HG02938 (cell line): ENCODE measurements around the gene YARS1.

Experiments used
- ATAC-seq: cut with Tn5 transposase; IDR thresholded peaks from one replicate; pipeline ENCODE4 v1.9.1; 2021; ENCODE audit warnings: mild to moderate bottlenecking, moderate library complexity; ENCODE audit not compliant: unreplicated experiment

The YARS1 gene

GRCh38 chr1:32782086-32782485 is 35.1 kb downstream of the YARS1 start:
- no peak for ATAC-seq

DNA sequence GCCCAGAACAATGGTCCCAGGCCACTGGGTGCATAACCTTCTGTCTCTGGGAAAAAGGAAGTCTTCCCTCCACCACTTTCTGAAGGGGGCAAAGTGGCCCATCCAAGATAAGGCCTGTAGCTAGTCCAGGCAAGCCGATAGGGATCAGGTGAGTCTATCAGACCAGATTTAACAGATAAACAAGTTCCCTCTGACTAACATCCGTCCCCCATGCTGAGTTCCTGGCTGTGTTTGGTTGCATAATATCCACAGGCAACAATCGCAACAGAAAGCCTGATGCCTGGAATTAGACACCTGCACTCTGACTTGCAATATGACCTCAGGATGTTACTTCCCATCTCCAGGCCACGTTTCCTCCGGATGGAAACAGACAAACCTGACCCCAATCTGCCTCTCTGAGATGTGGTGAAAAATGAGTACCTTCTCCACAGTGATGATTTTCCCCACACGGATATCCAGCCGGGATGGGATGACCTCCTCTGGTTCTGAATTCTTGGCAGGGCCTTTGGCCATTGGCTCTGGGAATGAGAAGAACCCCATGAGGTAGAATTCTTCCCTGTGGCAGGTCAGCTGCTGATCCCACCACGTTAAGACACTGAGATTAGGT is 36.4 kb downstream of the YARS1 start:
- no peak for ATAC-seq

DNA sequence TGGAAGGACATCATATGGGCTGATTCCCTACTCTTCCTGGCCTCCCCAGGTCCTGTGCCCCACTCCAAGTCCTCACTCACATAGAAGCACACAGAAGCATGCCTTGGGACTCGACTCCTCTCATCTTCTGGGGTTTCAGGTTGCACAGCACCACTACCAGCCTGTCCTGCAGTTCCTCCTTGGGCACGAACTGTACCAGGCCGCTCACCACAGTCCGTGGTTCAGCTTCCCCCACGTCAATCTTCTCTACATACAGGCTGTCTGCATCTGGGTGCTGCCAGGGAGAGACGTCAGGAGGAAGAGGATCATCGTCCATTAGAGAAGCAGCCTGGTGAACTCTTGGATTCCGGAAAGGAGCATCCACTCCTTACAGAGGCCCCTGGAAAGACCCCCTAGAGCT is 37.2 kb downstream of the YARS1 start:
- ATAC-seq = no peak

DNA sequence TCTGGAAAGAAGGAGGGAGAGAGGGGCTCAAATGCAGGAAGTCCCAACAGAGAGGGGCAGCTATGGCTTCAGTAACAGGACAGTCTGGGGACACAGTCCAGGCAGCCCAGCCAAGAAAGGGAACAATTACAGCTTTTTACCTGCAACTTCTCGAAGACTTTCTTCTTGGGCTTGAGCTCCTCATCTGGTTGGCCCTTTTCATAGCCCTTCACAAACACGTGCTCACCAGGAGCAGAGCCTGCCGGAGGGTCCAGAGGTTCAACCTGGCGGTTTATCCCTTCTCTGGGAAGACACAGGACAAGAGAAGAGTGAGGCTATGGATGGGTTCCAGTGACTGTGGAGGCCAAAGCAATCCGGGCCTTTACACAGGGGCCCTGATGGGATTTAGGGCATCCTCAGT is 37.9 kb downstream of the YARS1 start:
- no peak for ATAC-seq

DNA sequence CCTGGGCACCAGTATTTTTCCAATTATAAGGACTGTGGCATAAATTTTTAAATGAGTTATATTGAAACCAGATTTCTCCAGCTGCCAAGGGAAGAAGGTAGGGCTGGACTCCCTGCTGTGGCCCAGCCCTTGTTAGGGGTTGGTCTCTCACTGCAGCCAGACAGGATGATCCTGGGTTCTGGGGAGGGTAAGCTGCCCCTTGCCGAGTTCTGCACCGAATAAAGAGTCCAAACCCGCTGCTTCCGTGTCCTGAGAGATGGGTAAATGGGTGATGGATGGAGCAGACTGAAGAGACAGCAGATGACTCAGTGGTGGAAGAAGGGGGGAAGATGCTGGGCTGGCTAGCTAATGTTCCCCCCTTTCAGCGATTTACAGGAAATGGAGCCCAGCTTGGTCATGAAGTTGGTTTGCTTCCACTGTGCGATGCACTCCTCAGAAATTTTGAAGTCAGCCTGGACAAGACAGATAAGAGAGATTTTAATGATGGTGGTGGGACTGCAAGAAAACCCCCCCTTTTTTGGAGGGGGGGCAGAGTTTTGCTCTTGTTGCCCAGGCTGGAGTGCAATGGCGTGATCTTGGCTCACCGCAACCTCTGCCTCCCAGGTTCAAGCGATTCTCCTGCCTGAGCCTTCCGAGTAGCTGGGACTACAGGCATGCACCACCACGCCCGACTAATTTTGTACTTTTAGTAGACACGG is 41.4 kb downstream of the YARS1 start:
- ATAC-seq = no peak

DNA sequence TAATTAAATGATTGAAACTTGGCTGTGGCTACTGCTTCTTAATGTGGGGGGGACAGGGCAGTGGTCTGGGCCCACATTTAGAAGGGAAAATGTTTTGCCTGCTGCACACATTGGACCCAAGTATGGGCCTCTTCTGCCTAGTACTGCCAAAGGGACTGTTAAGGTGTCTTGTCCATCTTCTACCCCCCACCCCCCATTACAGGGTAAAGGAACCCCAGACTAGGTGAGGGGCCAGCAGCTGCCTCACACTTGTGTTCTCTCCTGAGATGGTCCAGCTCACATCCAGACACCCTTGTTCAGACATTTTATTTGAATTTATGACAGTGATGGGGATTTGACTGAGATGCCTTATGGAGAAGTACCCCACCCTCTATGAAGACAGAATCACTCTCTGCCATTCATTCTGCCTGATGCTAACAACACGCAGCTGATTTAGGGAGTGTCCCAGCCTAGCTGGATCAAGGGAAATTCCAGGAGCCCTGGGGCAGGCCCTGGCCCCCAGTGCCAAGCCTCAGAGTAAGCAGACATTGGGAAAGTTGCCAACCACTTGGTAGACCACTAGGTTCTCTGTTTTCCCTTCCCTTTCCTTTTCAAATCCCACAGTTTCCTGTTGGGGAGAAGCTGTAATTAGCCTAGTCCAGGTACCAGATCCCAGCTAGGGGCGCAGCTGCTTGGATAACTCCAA is 42.1 kb downstream of the YARS1 start:
- no peak for ATAC-seq

DNA sequence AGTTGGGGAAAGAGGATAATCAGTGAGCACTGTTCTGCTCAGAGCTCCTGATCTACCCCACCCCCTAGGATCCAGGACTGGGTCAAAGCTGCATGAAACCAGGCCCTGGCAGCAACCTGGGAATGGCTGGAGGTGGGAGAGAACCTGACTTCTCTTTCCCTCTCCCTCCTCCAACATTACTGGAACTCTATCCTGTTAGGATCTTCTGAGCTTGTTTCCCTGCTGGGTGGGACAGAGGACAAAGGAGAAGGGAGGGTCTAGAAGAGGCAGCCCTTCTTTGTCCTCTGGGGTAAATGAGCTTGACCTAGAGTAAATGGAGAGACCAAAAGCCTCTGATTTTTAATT is 42.7 kb downstream of the YARS1 start:
- no peak for ATAC-seq

DNA sequence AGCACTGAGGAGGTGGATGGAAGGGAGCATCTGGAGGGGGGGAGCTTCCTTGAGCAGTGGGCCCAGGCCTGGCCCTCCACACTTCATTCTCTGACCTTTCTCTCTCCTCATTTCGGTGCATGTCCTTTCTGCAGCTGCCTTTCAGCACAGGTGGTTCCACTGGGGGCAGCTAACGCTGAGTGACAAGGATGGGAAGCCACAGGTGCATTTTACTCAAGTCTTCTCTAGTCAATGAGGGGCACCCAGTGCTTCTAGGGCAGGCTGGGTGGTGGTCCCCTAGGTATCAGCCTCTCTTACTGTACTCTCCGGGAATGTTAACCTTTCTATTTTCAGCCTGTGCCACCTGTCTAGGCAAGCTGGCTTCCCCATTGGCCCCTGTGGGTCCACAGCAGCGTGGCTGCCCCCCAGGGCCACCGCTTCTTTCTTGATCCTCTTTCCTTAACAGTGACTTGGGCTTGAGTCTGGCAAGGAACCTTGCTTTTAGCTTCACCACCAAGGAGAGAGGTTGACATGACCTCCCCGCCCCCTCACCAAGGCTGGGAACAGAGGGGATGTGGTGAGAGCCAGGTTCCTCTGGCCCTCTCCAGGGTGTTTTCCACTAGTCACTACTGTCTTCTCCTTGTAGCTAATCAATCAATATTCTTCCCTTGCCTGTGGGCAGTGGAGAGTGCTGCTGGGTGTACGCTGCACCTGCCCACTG is 43.2 kb downstream of the YARS1 start:
- ATAC-seq = no peak

DNA sequence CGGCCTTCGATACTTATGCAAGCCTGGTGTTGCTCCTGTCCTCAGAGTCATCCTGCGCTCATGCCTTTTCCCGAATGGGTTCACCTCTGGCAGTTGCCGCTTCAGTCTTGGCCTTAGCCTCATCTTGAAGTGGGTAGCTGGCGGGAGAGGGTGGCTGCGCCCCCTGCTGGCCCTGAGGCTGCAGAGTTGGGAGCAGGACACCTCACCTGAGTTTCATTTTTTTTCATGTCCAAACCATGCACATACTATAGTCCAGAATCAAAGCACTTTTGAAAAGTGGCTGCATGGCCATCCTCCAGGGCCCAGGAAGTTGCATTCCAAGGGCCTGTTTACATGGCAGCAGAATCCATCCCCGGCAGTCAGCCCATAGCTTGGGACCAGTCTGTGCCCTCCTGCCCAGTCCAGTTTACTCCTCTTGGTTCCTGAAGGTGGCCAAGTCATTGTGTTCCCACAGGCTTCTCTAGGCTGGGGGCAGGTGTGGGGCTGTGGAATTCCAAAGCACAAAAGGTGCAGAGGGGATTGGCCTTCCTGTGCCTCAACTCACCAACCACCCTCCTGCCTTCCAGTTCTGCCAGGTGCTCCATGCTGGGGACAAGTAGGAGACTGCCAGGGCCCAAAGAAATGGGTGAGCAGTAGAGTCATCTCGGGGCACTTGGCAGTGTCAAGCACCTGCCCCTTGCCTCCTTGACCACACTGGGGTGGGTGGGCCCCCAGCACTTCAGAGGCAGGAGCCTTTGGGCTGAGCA is 44.0 kb downstream of the YARS1 start:
- ATAC-seq = no peak

DNA sequence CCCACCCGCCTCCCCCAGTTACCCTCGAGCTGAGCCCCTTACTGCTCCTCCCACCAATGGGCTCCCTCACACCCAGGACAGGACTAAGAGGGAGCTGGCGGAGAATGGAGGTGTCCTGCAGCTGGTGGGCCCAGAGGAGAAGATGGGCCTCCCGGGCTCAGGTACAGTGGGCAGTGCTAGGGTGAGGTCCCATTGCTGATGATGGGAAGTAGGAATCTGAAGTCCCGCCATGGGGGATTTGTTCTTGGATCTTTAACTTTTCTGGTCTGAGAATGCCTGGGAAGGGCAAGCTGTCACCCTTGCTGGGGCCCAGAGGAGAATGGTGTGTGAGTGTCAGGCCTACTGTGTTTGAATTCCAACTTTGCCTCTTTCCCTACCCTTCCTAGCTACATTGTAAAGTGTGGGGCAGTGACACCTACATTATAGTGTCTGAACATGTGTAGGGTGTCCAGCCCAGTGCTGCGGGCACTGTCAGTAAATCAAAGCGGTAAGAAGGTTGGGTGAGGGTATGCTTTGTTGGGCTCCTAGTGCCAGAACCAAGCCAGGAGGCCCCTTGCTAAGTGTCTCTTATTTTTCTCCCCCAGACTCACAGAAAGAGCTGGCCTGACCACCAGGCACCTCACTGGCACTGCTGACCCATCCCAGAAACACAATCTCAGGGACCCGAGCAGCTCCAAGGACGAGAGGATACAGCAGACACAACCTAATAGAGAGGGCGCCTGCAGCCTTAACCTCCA is 44.7 kb downstream of the YARS1 start:
- ATAC-seq = no peak

DNA sequence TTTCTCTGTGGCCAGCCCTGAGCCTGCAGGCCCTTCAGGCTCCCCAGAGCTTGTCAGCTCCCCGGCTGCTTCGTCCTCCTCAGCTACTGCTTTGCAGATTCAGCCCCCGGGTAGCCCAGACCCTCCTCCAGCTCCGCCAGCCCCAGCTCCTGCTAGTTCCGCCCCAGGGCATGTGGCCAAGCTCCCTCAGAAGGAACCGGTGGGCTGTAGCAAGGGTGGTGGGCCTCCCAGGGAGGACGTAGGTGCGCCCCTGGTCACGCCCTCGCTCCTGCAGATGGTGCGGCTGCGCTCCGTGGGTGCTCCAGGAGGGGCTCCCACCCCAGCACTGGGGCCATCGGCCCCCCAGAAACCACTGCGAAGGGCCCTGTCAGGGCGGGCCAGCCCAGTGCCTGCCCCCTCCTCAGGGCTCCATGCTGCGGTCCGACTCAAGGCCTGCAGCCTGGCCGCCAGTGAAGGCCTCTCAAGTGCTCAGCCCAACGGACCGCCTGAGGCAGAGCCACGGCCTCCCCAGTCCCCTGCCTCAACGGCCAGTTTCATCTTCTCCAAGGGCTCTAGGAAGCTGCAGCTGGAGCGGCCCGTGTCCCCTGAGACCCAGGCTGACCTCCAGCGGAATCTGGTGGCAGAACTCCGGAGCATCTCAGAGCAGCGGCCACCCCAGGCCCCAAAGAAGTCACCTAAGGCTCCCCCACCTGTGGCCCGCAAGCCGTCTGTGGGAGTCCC is 45.4 kb downstream of the YARS1 start:
- no peak for ATAC-seq

DNA sequence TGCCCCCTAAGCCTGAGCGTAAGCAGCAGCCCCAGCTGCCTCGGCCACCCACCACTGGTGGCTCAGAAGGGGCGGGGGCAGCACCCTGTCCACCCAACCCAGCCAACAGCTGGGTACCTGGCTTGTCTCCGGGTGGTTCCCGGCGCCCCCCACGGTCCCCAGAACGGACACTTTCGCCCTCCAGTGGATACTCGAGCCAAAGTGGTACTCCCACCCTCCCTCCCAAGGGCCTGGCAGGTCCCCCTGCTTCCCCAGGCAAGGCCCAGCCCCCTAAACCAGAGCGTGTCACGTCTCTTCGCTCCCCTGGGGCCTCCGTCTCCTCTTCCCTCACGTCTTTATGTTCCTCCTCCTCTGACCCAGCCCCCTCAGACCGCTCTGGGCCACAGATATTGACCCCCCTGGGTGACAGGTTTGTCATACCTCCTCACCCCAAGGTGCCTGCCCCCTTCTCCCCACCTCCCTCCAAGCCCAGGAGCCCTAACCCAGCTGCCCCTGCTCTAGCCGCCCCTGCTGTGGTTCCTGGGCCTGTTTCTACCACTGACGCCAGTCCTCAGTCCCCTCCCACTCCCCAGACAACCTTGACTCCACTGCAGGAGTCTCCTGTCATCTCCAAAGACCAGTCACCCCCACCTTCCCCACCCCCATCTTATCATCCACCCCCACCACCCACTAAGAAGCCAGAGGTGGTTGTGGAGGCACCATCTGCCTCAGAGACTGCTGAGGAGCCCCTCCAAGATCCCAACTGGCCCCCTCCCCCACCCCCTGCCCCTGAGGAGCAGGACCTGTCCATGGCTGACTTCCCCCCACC is 46.2 kb downstream of the YARS1 start:
- no peak for ATAC-seq

DNA sequence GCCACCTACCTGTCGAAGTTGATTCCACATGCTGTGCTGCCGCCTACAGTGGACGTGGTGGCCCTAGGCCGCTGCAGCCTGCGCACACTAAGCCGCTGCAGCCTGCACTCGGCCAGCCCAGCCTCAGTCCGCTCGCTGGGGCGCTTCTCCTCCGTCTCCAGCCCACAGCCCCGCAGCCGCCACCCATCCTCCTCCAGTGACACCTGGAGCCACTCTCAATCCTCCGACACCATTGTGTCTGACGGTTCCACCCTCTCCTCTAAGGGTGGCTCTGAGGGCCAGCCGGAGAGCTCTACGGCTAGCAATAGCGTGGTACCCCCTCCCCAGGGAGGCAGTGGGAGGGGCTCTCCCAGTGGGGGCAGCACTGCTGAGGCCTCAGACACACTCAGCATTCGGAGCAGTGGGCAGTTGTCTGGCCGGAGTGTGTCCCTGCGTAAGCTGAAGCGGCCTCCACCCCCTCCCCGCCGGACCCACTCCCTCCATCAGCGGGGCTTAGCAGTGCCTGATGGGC is 46.9 kb downstream of the YARS1 start:
- no peak for ATAC-seq

DNA sequence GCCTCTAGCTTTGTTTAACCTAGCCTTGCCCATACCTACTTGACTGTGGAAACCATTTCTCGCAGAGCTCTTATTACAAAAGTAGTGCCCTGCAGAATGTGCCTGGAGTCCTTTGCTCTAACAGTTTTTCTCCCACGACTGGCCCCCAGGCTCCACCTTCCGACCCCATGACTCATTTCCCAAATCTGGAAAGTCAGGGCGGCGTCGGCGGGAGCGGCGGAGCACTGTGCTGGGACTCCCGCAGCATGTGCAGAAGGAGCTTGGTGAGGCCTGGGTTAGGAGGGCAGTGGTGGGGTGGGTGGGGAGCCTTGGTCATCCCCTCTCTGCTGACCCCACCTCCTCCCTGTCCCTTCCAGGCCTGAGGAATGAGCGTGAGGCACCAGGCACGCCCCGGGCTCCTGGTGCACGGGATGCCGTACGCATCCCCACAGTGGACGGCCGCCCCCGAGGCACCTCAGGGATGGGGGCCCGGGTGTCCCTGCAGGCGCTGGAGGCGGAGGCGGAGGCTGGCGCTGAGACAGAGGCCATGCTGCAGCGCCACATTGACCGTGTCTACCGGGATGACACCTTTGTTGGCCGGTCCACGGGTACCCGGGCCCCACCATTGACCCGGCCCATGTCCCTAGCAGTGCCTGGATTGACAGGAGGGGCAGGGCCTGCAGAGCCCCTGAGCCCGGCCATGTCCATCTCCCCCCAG is 47.5 kb downstream of the YARS1 start:
- ATAC-seq = no peak

DNA sequence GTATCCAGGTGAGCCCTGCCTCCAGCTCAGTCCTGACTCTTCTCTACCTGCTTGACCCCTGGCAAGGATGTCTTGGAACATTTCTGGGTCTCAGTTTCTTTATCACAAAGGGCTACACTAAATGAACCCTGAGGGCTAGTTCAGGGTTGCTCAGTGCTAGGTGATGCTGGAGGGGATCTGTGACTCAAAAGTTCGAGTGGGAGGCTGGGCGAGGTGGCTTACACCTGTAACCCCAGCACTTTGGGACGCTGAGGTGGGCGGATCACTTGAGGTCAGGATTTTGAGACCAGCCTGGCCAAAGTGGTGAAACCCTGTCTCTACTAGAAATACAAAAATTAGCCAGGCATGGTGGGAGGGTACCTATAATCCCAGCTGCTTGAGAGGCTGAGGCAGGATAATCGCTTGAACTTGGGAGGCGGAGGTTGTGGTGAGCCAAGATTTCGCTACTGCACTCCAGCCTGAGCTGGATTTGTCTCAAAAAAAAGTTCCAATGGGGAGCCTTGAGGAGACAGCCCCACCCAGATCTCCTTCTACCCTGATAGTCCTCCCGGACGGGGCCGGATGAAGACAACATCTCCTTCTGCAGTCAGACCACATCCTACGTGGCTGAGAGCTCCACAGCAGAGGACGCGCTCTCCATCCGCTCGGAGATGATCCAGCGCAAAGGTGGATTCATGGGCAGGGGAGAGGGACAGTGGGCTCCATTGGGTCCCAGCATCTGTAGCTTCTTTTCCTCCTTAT is 48.9 kb downstream of the YARS1 start:
- ATAC-seq = no peak

- ATAC-seq = no peak
Measured at GRCh38 chr1:32767641-32768040, 49.5 kb downstream of the YARS1 start.

DNA sequence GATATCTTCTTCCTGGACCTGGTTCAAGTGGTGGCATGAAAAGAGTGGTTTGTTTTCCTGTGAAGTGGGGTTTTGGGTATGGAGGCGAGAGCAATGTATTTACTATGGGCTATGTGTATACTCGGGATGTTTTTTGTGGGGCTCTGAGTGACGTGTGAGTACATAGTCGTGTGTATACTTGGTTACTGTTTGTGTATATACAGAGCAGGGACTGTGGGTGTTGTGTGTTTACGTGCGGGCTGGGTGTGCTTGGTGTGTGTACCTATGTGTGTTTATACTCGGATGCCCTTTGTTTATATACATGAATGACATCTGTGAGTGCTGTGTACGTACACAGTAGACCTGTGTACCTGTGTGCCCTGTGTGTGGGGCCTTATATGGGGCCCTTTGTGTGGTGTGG is 50.0 kb downstream of the YARS1 start:
- ATAC-seq = no peak
